ACC112 (cell line): ENCODE measurements around the gene DENND1A.

Source experiments
- H2AFZ ChIP-seq: fragments of 200-600 bp; sonication (generic); one replicate; pipeline ENCODE4 v1.6.0; 2017; ENCODE audit warnings: antibody characterized with exemption, low read length; ENCODE audit not compliant: unreplicated experiment
- H3K27ac ChIP-seq: fragments of 200-600 bp; sonication (generic); 2 replicates; pipeline ENCODE4 v1.5.1; 2014; ENCODE audit warnings: low read depth, mild to moderate bottlenecking, antibody characterized with exemption, low read length, moderate library complexity
- H3K27me3 ChIP-seq: fragments of 200-600 bp; sonication (generic); 2 replicates; pipeline ENCODE4 v1.6.1; 2014; ENCODE audit warnings: mild to moderate bottlenecking, antibody characterized with exemption, low read length, moderate library complexity, mixed read lengths; ENCODE audit not compliant: insufficient read depth
- H3K36me3 ChIP-seq: fragments of 200-600 bp; sonication (generic); 2 replicates; pipeline ENCODE4 v1.6.1; 2016; ENCODE audit warnings: mild to moderate bottlenecking, antibody characterized with exemption, low read length, moderate library complexity, mixed read lengths; ENCODE audit not compliant: insufficient read depth
- H3K4me1 ChIP-seq: fragments of 200-600 bp; sonication (generic); one replicate; pipeline ENCODE4 v1.6.1; 2016; ENCODE audit warnings: low read length, mixed read lengths; ENCODE audit not compliant: insufficient read depth, unreplicated experiment, control insufficient read depth
- H3K4me3 ChIP-seq: fragments of 200-600 bp; sonication (generic); 2 replicates; pipeline ENCODE4 v1.5.1; 2014; ENCODE audit warnings: mild to moderate bottlenecking, low read depth, low read length
- H3K79me2 ChIP-seq: fragments of 200-600 bp; sonication (generic); one replicate; pipeline ENCODE4 v1.6.0; 2016; ENCODE audit warnings: low read length; ENCODE audit not compliant: control insufficient read depth, unreplicated experiment, insufficient read depth

DENND1A gene

DNA sequence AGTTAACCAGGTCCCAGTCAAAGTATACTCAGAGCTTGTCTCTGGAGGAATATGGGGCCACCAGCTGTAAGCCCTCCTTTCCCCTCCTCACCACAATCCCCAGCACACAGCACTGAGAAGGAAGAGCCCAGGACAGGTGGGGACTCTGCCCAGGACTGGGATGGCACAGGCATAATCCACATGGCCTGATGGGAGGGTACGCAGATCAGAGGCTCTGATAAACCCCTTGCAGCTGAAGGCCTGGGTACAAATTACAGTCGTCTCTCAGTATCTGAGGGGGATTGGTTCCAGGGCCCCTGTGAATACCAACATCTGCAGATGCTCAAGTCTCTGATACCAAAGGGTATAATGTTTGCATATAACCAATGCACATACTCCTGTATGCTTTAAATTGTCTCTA lies 328.1 kb downstream of the DENND1A start:
- no peaks in the 10 kb centered on the region for H3K27me3 ChIP-seq
- H3K4me1 ChIP-seq: no peaks in the 10 kb centered on the region
- no peak overlapping the region for H3K27ac ChIP-seq
- no peak overlapping the region for H2AFZ ChIP-seq
- no peak overlapping the region for H3K4me3 ChIP-seq
- H3K79me2 ChIP-seq: no peaks in the 10 kb centered on the region
- H3K36me3 ChIP-seq: no peaks in the 10 kb centered on the region

DNA sequence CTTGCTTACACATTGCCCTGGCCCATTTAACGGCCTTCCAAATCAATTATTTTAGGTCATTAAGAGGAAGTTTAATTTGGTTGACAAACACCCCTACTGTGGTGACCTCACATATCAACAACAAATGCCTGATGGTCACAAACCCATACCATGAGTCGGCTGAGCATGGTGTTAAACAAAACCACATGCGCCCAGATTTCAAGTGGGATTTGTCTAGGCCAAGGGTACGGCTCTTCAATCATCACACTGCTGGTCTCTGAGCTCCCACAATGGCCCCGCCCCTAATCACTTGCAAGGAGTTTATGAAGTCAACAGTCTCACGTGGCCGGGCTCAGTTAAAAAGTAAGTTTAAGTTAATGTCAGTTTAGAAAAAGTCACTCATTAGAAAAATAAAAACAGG lies 330.1 kb downstream of the DENND1A start:
- no peaks in the 10 kb centered on the region for H3K4me1 ChIP-seq
- no peaks in the 10 kb centered on the region for H3K36me3 ChIP-seq
- H3K27me3 ChIP-seq: no peaks in the 10 kb centered on the region
- H3K79me2 ChIP-seq: no peaks in the 10 kb centered on the region
- no peak overlapping the region for H2AFZ ChIP-seq
- no peak overlapping the region for H3K27ac ChIP-seq
- H3K4me3 ChIP-seq: no peak overlapping the region

DNA sequence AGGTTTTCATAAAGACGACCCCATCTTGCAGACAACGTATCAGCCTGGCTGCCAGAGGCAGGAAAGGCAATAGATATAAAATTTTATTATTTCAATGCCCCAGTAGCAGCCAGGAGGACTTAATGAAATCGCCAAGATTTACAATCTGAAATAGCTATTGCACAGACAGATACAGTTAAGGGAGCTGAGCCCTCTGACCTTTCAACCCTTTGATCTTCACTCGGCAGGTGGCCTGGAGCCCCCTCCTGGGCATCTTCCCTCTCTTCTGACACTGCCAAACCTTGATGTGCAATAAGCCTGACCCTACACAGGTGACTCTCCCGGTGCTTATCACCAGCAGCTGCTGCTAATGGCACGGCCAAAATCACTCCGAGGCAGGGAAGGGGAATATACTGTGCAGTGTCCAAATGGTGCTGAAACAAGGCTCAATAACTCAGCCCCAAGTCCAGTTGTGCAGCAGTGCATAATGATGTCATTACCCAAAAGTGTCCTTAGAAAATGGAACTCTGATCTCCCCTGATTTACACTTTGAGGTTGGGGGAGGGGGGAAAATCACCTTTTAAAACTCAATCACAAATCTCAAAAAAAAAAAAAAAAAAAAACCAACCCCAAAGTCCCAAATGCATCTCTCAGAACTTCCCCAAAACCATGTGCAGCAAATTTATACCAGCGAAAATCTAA lies 331.9 kb downstream of the DENND1A start:
- Histone ChIP-seq H3K27ac (no peak overlapping the region), H3K27me3 (no peaks in the 10 kb centered on the region), H2AFZ (no peak overlapping the region), H3K4me1 (no peaks in the 10 kb centered on the region), H3K4me3 (no peak overlapping the region), H3K36me3 (no peaks in the 10 kb centered on the region), H3K79me2 (no peaks in the 10 kb centered on the region)

DNA sequence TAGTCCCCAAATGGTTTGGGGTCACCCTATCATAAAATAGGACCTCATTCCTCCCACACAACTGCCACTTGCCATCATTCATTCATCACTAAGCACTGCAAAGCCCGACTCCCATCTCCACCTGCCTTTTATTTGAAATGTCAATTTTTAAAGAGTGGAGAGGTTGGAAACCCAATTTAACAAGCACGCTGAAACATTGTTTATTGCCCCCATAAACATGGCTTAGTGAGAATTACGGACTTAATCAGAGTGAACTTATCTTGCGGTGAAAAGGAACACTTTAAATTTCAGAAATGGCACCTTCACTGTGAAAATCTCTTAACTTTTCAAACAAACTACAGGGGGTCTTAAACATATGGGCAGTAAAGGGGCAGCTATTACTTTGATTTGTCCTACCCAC lies 332.9 kb downstream of the DENND1A start:
- H3K36me3 ChIP-seq: no peaks in the 10 kb centered on the region
- H3K27me3 ChIP-seq: no peaks in the 10 kb centered on the region
- no peak overlapping the region for H3K27ac ChIP-seq
- no peak overlapping the region for H2AFZ ChIP-seq
- no peak overlapping the region for H3K4me3 ChIP-seq
- H3K4me1 ChIP-seq: no peaks in the 10 kb centered on the region
- H3K79me2 ChIP-seq: no peaks in the 10 kb centered on the region

DNA sequence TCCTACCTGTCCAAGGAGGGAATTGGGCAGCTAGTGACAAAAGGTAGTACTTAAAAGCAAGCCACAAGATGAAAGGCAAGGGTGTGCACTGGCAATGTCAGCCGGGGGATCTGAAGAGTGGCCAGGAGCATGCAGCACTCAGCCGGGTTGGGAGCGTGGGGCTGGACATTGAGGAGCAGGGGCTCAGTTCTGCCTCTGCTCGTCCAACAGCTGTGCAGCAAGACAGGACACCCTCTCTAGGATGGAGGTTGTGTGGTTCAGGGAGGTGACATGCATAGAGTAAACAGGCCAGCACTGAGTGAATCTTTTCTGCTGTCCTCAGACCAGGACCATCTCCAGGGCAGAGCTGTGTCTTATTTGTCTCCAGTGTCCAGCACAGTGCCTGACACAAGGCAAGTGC lies 338.6 kb downstream of the DENND1A start:
- Histone ChIP-seq H3K27ac (no peak overlapping the region), H3K4me1 (no peaks in the 10 kb centered on the region), H3K27me3 (no peaks in the 10 kb centered on the region), H3K36me3 (no peaks in the 10 kb centered on the region), H3K79me2 (no peaks in the 10 kb centered on the region), H3K4me3 (no peak overlapping the region), H2AFZ (no peak overlapping the region)

GRCh38 chr9:123590499-123590898 lies 339.4 kb downstream of the DENND1A start:
- no peaks in the 10 kb centered on the region for H3K27me3 ChIP-seq
- no peaks in the 10 kb centered on the region for H3K4me1 ChIP-seq
- H2AFZ ChIP-seq: no peak overlapping the region
- H3K27ac ChIP-seq: no peak overlapping the region
- no peaks in the 10 kb centered on the region for H3K79me2 ChIP-seq
- H3K4me3 ChIP-seq: no peak overlapping the region
- no peaks in the 10 kb centered on the region for H3K36me3 ChIP-seq

- H3K36me3 ChIP-seq: no peaks in the 10 kb centered on the region
- H3K4me3 ChIP-seq: no peak overlapping the region
- no peak overlapping the region for H3K27ac ChIP-seq
- H2AFZ ChIP-seq: no peak overlapping the region
- no peaks in the 10 kb centered on the region for H3K79me2 ChIP-seq
- no peaks in the 10 kb centered on the region for H3K4me1 ChIP-seq
- H3K27me3 ChIP-seq: no peaks in the 10 kb centered on the region
Observed at GRCh38 chr9:123589361-123590239, 340.3 kb downstream of the DENND1A start.

GRCh38 chr9:123586275-123586674 lies 343.7 kb downstream of the DENND1A start:
- no peak overlapping the region for H3K27ac ChIP-seq

GRCh38 chr9:123584202-123585176 lies 345.4 kb downstream of the DENND1A start:
- Histone ChIP-seq H2AFZ (no peak overlapping the region), H3K79me2 (no peaks in the 10 kb centered on the region), H3K27ac (no peak overlapping the region), H3K4me3 (no peak overlapping the region), H3K36me3 (no peaks in the 10 kb centered on the region), H3K4me1 (no peaks in the 10 kb centered on the region), H3K27me3 (no peaks in the 10 kb centered on the region)

More at GRCh38 chr9:123586275-123586674, 343.7 kb downstream of the DENND1A start:
- H3K4me1 ChIP-seq: no peaks in the 10 kb centered on the region
- H2AFZ ChIP-seq: no peak overlapping the region
- H3K36me3 ChIP-seq: no peaks in the 10 kb centered on the region
- H3K4me3 ChIP-seq: no peak overlapping the region
- no peaks in the 10 kb centered on the region for H3K27me3 ChIP-seq
- H3K79me2 ChIP-seq: no peaks in the 10 kb centered on the region

GRCh38 chr9:123583646-123584045 lies 346.3 kb downstream of the DENND1A start:
- H2AFZ ChIP-seq: no peak overlapping the region
- H3K79me2 ChIP-seq: no peaks in the 10 kb centered on the region
- H3K36me3 ChIP-seq: no peaks in the 10 kb centered on the region
- H3K4me1 ChIP-seq: no peaks in the 10 kb centered on the region
- H3K27me3 ChIP-seq: no peaks in the 10 kb centered on the region
- no peak overlapping the region for H3K27ac ChIP-seq
- H3K4me3 ChIP-seq: no peak overlapping the region
